Activated T-cell treated with anti-CD3 and anti-CD28 coated beads, Interleukin-2, amount 50 U/mL, for 24 hours (primary cell): Measurements from ENCODE around the gene WDFY4.

Experiments
- DNase-seq: peaks from one replicate; pipeline ENCODE4 v3.0.0-alpha.2; 2020
- H3K27ac Mint-ChIP-seq: 2 replicates; pipeline ENCODE4 v1.8.0; 2020; ENCODE audit warnings: mild to moderate bottlenecking, mixed read lengths
- H3K27me3 Mint-ChIP-seq: 2 replicates; pipeline ENCODE4 v1.8.0; 2020; ENCODE audit warnings: mixed read lengths
- H3K36me3 Mint-ChIP-seq: 2 replicates; pipeline ENCODE4 v1.8.0; 2020; ENCODE audit warnings: low read depth, mixed read lengths
- H3K4me1 Mint-ChIP-seq: 2 replicates; pipeline ENCODE4 v1.8.0; 2020; ENCODE audit warnings: low read depth, mixed read lengths
- H3K4me3 Mint-ChIP-seq: 2 replicates; pipeline ENCODE4 v1.8.0; 2020; ENCODE audit warnings: mild to moderate bottlenecking, moderate library complexity, mixed read lengths
- H3K9me3 Mint-ChIP-seq: 2 replicates; pipeline ENCODE4 v1.8.0; 2020; ENCODE audit warnings: mixed read lengths

The WDFY4 gene

DNA sequence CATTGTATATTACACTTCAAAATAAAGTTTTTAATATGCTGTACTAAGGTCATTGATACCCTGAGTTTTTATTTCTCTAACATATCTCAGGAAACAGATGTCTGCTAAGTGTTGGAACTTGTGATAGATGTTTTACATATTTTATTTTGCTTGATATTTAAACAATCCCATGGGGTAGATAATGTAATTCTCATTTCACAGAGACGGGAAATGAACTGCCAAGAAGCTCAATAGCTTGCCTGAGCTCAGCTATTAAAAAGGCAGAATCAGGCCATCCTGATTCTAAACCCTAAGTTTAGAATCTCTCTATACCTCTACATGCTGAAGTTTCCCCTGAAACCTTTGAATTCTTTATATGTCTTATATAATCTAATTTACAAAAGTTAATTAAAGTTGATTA lies 128.6 kb downstream of the WDFY4 start:
- Mint-ChIP-seq H3K36me3 (no peaks in the 10 kb centered on the region), H3K4me3 (no peak overlapping the region), H3K27me3 (peaks cover 10% of the 10 kb centered on the region), H3K4me1 (no peaks in the 10 kb centered on the region), H3K9me3 (no peaks in the 10 kb centered on the region), H3K27ac (no peak overlapping the region)
- DNase-seq, result no peak

- Mint-ChIP-seq H3K27me3 (peaks cover 10% of the 10 kb centered on the region), H3K4me1 (no peaks in the 10 kb centered on the region), H3K27ac (no peak overlapping the region), H3K36me3 (no peaks in the 10 kb centered on the region), H3K9me3 (no peaks in the 10 kb centered on the region), H3K4me3 (no peak overlapping the region)
- no peak for DNase-seq
These were observed 129.2 kb downstream of the WDFY4 start for GRCh38 chr10:48813825-48814224.

GRCh38 chr10:48814933-48815332 lies 130.3 kb downstream of the WDFY4 start:
- Mint-ChIP-seq H3K4me1 (no peaks in the 10 kb centered on the region), H3K27me3 (peaks cover 12% of the 10 kb centered on the region), H3K36me3 (no peaks in the 10 kb centered on the region), H3K9me3 (no peaks in the 10 kb centered on the region), H3K27ac (no peak overlapping the region), H3K4me3 (no peak overlapping the region)
- no peak for DNase-seq

GRCh38 chr10:48817141-48817540 lies 132.5 kb downstream of the WDFY4 start:
- Mint-ChIP-seq H3K27me3 (peaks cover 17% of the 10 kb centered on the region), H3K9me3 (no peaks in the 10 kb centered on the region), H3K36me3 (no peaks in the 10 kb centered on the region), H3K27ac (no peak overlapping the region), H3K4me1 (no peaks in the 10 kb centered on the region), H3K4me3 (no peak overlapping the region)
- DNase-seq, result no peak

- H3K9me3 Mint-ChIP-seq, result no peaks in the 10 kb centered on the region
- no peaks in the 10 kb centered on the region for H3K36me3 Mint-ChIP-seq
- no peak for DNase-seq
- no peak overlapping the region for H3K4me3 Mint-ChIP-seq
- H3K27ac Mint-ChIP-seq, result no peak overlapping the region
- no peaks in the 10 kb centered on the region for H3K4me1 Mint-ChIP-seq
- H3K27me3 Mint-ChIP-seq, result peaks cover 10% of the 10 kb centered on the region
These were observed 133.4 kb downstream of the WDFY4 start for GRCh38 chr10:48818081-48818480.

GRCh38 chr10:48818861-48819520 lies 134.3 kb downstream of the WDFY4 start:
- DNase-seq, result no peak
- Mint-ChIP-seq H3K36me3 (no peaks in the 10 kb centered on the region), H3K27ac (no peak overlapping the region), H3K27me3 (peaks cover 10% of the 10 kb centered on the region), H3K9me3 (no peaks in the 10 kb centered on the region), H3K4me1 (no peaks in the 10 kb centered on the region), H3K4me3 (no peak overlapping the region)

- H3K9me3 Mint-ChIP-seq, result no peaks in the 10 kb centered on the region
- no peaks in the 10 kb centered on the region for H3K4me1 Mint-ChIP-seq
- no peaks in the 10 kb centered on the region for H3K36me3 Mint-ChIP-seq
- H3K27ac Mint-ChIP-seq, result no peak overlapping the region
- H3K4me3 Mint-ChIP-seq, result no peak overlapping the region
- DNase-seq, result no peak
- peaks cover 10% of the 10 kb centered on the region for H3K27me3 Mint-ChIP-seq
These were observed 135.1 kb downstream of the WDFY4 start for GRCh38 chr10:48819783-48820182.

- Mint-ChIP-seq H3K4me3 (no peak overlapping the region), H3K36me3 (no peaks in the 10 kb centered on the region), H3K27me3 (peaks cover 10% of the 10 kb centered on the region), H3K9me3 (no peaks in the 10 kb centered on the region), H3K27ac (no peak overlapping the region), H3K4me1 (no peaks in the 10 kb centered on the region)
- DNase-seq, result no peak
These were observed 135.6 kb downstream of the WDFY4 start for GRCh38 chr10:48820231-48820630.

- no peaks in the 10 kb centered on the region for H3K9me3 Mint-ChIP-seq
- H3K27me3 Mint-ChIP-seq, result peaks cover 10% of the 10 kb centered on the region
- H3K4me3 Mint-ChIP-seq, result no peak overlapping the region
- H3K27ac Mint-ChIP-seq, result no peak overlapping the region
- DNase-seq, result no peak
- H3K36me3 Mint-ChIP-seq, result no peaks in the 10 kb centered on the region
- no peaks in the 10 kb centered on the region for H3K4me1 Mint-ChIP-seq
These were observed 136.0 kb downstream of the WDFY4 start for GRCh38 chr10:48820699-48821098.

DNA sequence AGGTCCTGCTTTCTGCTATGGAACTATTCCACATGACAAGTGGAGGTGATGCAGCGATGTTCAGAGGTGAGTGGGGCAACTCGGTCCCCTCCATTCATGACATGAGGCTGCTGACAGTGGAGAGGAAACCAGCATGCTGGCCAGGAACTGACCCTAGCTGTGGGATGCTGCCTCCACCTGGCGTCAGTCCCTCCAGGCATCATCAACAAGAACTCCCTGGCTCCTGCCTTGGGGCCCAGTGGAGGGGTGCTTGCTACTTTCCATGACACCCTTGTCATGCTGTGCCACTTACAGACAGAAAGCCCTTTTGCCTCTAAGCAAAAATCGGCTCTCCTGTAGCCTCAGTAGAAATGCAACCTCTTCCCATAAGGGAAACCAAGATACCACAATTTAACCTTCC lies 136.4 kb downstream of the WDFY4 start:
- Mint-ChIP-seq H3K27ac (no peak overlapping the region), H3K4me3 (no peak overlapping the region), H3K4me1 (no peaks in the 10 kb centered on the region), H3K9me3 (no peaks in the 10 kb centered on the region), H3K36me3 (no peaks in the 10 kb centered on the region), H3K27me3 (peaks cover 10% of the 10 kb centered on the region)
- DNase-seq, result no peak

- H3K27me3 Mint-ChIP-seq, result peaks cover 10% of the 10 kb centered on the region
- H3K4me3 Mint-ChIP-seq, result no peak overlapping the region
- no peaks in the 10 kb centered on the region for H3K36me3 Mint-ChIP-seq
- H3K9me3 Mint-ChIP-seq, result no peaks in the 10 kb centered on the region
- no peaks in the 10 kb centered on the region for H3K4me1 Mint-ChIP-seq
- H3K27ac Mint-ChIP-seq, result no peak overlapping the region
- DNase-seq, result no peak
These were observed 137.0 kb downstream of the WDFY4 start for GRCh38 chr10:48821692-48822091.

- no peak overlapping the region for H3K4me3 Mint-ChIP-seq
- DNase-seq, result no peak
- peaks cover 3% of the 10 kb centered on the region for H3K27me3 Mint-ChIP-seq
- H3K4me1 Mint-ChIP-seq, result no peaks in the 10 kb centered on the region
- peaks cover 2% of the 10 kb centered on the region for H3K9me3 Mint-ChIP-seq
- H3K36me3 Mint-ChIP-seq, result no peaks in the 10 kb centered on the region
- no peak overlapping the region for H3K27ac Mint-ChIP-seq
These were observed 149.0 kb downstream of the WDFY4 start for GRCh38 chr10:48833674-48834073.

DNA sequence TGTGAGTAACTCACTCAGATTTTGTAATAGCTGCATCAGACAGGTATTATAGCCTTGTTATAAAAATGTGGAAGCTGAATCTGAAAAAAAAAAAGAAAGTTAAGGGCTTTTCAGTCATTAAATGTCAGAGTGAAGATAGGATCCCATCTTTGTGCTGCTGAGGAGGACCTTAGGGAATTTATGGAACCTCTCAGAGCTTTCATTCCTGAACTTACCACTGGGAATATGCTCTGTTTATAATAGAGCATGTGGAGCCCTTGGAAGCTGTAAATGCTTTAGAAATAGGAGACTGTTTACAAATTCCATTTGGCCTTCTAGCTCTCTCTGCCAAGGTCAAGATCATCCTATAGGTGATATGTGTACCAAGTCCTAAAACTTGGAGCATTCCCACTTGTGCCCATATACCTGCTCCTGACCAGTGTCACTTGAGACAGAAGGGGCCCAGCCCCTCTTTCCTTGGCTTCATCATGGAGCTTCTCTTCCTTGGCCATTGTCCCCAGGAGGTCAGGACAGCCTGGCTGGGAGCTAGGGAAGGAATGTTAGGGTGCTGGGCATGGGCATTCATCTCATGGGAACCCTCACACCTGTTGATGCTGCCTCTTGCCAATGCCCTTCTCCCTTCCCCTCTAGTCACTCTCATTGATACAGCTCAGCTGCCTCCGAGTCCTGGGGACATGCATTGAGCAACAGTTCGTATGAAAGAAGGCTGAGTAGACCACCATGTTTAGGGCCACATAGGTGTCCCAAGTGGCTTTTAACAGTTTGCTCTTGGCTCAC lies 149.7 kb downstream of the WDFY4 start:
- Mint-ChIP-seq H3K9me3 (peaks cover 2% of the 10 kb centered on the region), H3K4me3 (no peak overlapping the region), H3K27me3 (peaks cover 3% of the 10 kb centered on the region), H3K27ac (no peak overlapping the region), H3K4me1 (no peaks in the 10 kb centered on the region), H3K36me3 (no peaks in the 10 kb centered on the region)
- DNase-seq, result no peak

DNA sequence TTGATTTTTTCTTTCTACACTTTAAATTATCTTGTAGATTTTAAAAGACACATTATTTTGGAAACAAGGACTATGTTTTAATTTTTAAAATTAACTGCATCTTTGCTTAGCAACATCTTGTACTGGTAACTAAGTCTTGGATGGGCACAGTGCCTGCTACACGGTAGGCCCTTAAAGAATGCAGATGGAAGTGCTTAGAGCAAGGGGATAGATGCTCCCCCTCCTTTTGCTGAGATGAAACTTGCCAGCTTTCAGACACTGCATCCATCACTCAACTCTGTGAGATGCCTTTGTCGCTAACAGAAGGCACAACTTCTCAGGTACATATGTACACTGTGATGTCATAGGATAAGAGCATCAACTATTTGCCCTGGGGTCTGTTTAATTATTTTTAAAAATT lies 151.1 kb downstream of the WDFY4 start:
- Mint-ChIP-seq H3K27ac (no peak overlapping the region), H3K4me3 (no peak overlapping the region), H3K36me3 (no peaks in the 10 kb centered on the region), H3K4me1 (no peaks in the 10 kb centered on the region), H3K27me3 (peaks cover 3% of the 10 kb centered on the region), H3K9me3 (peaks cover 2% of the 10 kb centered on the region)
- DNase-seq, result no peak

GRCh38 chr10:48836605-48837004 lies 151.9 kb downstream of the WDFY4 start:
- DNase-seq, result no peak
- H3K27me3 Mint-ChIP-seq, result peaks cover 3% of the 10 kb centered on the region
- H3K36me3 Mint-ChIP-seq, result no peaks in the 10 kb centered on the region
- no peak overlapping the region for H3K4me3 Mint-ChIP-seq
- peaks cover 2% of the 10 kb centered on the region for H3K9me3 Mint-ChIP-seq
- no peak overlapping the region for H3K27ac Mint-ChIP-seq
- H3K4me1 Mint-ChIP-seq, result no peaks in the 10 kb centered on the region
